8988T (cell line): ENCODE data around the gene CYSTM1.

Experiments used
- DNase-seq: peaks from one replicate; pipeline ENCODE4 v3.0.0; 2011

CYSTM1 gene

DNA sequence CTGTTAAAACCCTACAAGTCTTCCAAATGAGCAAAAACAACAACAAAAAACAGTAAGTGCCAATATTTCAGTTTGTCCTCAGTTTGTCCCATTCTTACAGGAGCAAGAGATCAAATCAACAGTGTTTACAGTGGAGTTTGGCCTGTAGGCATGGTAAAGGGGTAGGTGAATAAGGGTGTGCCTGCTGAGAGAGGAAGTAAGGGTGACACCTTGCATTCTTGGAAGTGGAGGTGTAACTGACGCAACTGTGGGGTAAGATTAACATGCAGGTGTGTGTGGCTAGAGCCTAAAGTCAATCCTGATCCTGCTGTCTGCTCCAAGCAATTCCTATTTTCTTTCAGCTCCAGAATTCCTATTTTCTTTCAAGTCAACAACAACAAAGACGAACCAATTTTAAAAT lies 84.5 kb downstream of the CYSTM1 start:
- no peak for DNase-seq

DNA sequence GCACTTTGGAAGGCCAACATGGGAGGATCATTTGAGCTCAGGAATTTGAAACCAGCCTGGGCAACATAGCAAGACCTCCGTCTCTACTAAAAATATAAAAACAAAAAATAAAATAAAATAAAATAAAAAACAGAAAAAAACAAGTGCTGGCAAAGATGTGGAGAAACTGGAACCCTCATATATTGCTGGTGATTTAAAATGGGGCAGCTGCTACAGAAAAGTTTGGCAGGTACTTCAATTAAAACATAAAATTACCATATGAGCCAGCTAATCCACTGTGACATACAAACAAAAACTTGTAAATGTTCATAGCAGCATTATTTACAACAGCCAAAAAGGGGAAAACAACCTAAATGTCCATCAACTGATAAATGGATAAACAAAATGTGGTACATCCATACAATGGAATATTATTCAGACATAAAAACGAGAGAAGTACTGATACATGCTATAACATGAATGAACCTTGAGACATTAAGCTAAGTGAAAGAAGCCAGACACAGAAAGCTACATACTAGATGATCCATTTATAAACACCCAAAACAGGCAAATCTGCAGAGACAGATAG lies 85.2 kb downstream of the CYSTM1 start:
- DNase-seq, result no peak

DNA sequence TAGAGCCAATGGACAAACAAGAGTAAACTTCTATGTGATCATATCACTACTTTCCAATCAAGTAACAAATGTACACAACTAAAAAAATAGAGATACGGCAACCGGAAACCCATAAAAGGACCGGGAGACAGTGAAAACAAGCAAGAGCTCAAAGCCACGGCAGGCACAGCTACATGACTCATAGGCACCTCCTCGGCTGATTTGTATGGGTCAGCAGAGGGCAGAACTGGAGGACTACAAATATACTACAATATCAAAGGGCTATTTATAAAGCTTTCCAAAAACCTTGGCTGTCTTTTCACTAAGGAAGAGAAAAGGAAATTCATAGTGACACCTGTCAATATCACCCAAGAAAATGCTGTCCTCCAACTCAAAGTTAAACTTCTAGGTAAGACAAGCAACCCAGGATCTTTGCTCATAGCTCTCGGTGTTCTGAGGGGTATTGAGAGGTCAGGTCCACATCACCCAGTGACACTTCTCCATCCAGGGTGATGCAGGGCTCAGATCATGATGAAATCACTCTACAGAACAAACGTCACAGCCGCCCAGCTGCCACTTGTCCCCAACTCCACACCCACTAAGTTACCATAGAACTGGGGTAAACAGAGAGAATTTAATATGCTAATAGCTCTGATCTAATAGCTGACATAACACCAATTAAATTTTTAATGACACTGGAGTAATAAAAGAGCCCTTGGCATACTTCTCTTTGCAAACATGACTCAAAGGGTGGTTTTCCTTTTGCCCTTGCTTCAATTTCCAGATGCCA lies 86.6 kb downstream of the CYSTM1 start:
- DNase-seq, result no peak

DNA sequence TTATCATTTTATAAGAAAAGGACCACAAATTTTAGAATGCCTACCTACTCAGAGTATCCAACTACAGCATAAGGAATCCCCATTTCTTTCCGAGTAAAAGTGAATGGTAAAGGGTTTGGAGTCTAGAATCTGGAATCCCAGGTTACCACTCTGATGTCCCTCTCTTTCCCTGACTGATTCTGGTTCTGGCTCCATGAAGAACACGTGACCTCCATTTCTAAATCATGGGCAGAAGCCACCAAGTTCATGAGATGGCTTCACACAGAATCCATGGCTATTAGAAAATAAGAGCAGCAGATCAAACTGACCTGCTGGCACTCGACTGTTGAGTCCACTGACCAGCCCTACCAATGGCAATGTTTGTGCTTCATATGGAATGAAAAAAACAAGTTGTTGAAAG lies 87.2 kb downstream of the CYSTM1 start:
- DNase-seq, result no peak

DNA sequence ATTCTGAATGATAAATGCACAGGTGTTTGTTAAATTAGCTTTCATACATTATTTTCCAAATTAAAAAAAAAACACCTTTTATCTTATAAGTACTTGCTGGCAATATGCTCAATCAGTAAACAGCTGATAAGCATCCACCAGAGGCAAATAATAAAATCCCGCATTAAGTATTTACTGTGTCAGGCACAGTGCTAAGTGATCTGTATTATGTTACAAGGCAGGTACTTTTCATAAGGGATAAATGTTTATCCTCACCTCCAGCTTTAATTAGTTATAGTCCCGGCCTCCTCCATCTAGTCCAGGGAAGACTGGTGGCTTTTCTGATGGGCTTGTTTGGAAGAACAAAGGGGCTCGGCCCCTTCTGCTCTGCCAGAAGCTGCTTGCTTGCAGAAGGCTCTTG lies 87.9 kb downstream of the CYSTM1 start:
- no peak for DNase-seq

DNA sequence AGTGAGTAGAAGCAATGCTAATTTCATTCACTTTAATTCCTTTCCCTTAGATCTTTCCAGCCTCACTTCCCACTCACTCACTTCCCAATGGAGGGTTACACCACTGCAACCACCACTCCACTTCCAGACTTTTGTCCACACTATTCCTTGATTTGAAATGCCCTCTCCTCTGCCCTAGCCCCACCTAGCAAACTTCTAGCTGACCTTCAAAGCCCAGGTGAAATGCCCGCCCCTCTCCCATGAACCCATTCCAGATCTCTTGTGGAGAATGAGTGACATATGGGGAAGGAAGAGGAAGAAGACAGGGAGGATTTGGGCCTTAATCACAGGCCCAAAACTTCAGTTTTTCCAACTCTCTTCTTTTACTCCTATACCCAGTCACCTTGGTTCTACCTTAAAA lies 90.9 kb downstream of the CYSTM1 start:
- DNase-seq, result no peak

DNA sequence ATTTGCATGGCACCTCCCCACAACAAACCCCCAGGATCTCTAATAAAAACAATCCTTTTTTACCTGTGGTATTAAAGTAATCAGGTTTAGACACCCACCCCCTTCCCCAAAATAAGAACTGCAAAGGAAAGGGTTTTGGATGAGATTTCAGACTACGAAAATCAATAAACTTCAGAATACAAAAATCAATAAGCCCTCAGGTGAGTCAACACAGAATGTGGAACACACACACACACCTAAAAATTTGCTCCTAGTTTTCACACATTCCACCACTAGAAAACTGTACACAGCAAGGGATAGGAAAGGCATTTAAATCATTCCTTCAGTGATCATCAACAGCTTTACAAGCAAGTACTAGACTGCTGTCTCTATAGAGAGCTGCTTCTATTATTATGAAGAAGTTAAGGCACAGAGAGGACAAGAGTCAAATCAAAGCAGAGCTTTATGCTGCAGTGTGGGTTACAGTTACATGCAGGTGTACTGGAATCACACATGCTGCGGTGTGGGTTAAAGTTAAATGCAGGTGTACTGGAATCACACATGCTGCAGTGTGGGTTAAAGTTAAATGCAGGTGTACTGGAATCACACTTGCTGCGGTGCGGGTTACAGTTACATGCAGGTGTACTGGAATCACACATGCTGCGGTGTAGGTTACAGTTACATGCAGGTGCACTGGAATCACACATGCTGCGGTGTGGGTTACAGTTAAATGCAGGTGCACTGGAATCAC lies 91.6 kb downstream of the CYSTM1 start:
- no peak for DNase-seq

DNA sequence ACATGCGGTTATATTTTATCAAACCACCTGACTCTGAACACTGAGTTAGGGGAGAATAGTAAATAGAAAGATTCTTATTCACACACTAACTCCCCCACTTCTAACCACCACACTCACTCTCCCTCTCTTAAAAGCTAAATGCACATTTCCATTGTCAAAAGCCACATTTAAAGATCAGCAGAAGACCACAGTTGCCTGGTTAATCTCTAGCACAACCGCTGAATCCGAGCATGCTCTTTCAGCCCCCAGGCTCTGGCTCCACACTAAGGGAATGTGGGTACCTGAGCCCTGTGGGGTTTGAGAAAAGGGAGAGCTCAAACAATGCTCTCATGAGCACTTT lies 92.2 kb downstream of the CYSTM1 start:
- no peak for DNase-seq

DNA sequence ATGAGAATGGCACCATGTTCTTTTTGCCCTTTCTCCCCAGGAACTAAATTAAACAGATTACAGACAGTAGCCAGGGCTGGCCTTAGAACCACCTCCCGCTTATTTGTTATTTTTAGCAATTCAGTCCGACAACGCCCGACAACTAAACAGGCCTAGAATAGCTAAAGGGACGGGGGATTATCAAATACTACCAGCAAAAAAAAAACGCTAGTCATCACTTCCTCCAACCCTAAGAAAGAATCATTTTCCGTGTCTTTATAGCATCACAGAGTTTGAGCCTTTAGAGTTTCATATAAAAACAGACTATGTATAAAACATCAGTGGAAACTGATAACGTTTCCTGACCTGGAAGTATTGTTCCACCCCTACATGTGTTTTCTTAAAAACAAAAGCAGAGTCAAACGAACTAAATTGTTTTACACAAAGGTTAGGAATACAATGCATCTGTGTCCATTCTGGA lies 92.6 kb downstream of the CYSTM1 start:
- no peak for DNase-seq

DNA sequence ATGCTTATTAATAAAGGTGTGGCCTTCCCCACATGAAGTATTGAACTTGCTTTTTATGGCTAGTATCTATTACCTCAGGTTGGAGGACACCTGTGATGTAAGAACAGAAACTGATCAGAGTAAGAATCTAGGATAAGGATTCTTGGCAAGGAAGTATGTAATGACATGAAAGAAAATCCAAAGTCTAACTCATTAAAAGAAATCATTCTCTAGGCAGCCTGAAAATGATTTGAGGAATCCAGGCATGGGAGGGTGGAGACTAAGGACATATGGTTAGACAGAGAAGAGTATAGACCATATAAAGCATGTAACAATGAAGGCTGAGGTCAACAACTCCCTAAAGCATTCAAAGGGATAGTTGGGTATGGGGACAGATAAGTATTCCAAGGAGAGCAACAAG lies 95.0 kb downstream of the CYSTM1 start:
- no peak for DNase-seq

DNA sequence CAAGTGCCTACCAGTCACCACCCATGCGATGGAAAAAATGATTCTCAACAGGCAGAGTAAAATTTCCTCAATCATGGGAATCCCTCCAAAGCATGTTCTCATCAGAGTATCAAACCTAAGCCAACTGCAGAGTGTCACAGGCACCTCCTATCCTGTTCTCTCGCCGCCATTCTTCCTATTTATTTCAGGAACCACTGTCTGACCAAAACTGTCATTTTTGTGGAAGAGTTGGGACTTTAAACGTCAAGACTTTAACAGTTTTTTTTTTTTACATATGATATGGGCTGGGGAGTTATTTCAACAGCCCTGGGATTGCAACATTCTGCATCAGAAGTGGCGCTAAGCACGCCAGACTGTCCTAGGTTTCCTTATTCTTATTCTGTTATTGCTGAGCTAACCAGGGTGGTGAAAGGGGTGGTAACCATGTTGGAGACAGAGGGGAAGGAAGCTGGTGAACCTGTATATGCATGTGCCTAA lies 98.5 kb downstream of the CYSTM1 start:
- no peak for DNase-seq

DNA sequence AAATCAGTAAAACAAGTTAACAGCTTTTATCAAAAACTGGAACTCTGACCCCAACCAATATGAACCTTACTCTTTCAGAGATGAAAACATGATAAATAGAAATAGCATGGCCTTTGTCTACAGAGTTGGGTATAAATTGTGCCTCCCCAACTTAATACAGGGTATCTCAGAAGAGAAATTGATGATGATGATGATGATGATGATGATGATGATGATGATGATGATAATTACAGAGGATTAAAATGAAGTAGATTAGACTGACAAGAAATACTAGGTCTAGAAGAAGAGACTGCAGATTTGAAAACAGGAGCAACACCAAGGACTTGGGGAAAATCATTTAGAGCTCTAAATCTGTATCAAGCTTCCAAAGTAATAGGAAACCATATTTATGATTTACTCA lies 100.8 kb downstream of the CYSTM1 start:
- no peak for DNase-seq

DNA sequence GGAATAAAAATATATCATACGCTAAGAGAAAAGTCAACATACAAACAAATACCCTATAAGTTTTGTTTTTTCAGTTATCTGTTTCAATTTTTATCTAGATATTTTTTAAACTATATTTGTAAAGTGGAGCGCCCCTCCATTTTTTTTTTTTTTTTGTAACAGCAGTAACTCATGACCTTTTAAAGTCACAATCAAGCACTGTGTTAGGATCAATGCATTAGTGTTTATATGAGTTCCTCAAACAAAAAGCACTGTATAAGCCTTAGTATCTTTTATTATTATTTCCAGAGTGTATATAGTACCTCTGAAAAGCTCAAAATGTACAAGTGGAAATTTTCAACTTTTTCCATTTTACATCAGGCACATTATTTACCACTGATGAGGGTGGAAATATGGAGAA lies 107.3 kb downstream of the CYSTM1 start:
- DNase-seq, result no peak

DNA sequence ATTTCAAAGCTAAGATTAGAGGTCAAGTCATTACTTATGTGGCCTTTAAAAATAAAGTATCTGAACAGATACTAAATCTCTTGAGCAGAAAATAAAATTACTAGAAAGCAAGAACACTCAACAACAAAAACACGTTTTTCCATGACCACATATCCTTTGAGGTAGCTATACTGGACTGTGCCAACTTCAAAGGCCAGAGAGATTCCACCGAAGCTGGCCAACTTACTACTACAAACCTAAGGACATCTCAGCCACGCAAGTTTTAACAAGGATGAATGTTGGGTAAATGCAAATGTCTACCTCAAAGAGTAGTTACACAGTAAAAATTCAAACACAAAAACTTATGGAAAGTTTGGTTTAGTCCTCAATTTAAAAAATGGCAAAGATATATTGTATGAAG lies 109.0 kb downstream of the CYSTM1 start:
- DNase-seq, result no peak

DNA sequence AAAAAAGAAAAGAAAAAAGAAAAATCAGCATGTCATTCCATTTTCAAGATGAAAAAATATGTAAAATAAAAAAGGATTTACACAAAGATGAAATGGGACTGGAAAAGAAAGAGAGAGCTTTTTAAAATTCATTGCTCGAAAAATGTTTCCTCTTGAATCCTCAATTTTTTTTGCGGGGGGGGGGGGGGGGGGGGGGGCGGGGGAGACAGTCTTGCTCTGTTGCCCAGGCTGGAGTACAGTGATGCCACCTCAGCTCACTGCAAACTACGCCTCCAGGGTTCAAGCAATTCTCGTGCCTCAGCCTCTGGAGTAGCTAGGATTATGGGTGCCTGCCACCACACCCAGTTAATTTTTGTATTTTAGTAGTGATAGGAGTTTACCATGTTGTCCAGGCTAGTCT lies 111.4 kb downstream of the CYSTM1 start:
- DNase-seq, result no peak

DNA sequence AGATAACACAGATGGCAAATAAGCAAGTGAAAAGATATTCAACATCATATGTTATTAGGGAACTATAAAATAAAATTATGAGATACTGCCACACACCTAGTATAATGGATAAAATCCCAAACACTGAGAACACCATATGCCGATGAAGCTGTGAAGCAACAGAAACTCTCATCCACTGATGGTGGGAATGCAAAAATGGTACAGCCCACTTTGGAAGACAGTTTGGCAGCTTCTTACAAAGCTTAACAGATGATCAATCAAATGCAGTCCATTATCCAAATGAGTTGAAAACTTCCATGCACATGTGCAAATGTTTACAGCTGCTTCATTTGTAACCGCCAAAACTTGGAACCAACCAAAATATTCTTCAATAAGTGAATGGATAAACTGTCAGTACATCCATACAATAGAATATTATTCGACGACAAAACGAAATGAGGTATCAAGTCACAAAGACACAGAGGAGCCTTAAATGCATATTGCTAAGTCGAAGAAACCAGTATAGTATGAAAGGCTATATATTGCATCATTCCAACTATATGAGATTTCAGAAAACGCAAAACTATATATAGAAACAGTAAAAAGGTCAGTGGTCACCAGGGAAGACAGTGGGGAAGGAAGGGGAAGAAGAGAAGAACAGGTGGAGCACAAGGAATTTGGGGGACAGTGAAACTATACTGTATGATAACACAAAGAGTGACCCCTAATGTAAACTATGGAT lies 113.0 kb downstream of the CYSTM1 start:
- no peak for DNase-seq

DNA sequence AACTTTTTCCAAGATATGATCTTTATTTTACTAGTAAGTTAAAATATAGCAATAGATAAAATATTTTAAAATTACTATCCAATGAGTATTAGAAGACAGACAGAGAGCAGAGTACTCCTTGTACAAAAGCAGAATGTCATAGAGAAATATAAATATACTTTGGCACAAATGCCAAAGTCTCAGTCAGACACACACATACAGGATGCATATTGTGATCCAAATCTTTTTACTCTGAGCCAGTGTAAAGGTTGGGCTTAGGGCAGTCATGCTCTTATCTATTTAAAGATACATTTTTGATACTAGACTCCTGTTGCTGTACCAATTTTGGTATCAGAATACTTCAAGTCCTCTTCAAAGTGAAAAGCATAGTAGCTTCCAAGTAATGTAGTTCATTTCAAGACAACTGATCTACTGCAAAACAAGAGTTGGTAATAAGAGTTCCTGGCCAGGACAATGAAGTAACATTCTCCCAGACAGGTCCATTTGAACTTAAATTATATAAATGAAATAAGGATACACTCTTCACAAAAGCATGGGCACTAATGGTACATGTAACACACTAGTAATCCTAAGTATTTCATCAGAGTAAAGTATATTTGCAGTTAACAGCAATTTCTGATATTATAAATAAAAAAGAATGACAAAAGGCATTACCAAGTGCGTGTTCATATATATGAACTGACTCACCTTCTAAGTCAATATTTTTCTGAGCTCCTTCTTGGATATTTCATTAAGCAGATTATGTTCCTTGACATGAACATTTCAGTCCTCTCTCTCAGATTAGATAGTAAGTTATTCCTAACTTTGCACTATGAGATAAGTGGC lies 117.4 kb downstream of the CYSTM1 start:
- no peak for DNase-seq
